GM19397 (cell line): ENCODE results near the gene MRPS21.

Experiments used
- ATAC-seq: cut with Tn5 transposase; IDR thresholded peaks from one replicate; pipeline ENCODE4 v1.9.1; 2021; ENCODE audit warnings: mild to moderate bottlenecking, moderate library complexity; ENCODE audit not compliant: unreplicated experiment

The MRPS21 gene

GRCh38 chr1:150293433-150294253 lies at the start of gene MRPS21:
Gene MRPS21, plus strand, starts transcription at chr1:150293861. Its CDS starts 506 bp downstream, at chr1:150294367.
- ATAC-seq: peak; percentile 94

DNA sequence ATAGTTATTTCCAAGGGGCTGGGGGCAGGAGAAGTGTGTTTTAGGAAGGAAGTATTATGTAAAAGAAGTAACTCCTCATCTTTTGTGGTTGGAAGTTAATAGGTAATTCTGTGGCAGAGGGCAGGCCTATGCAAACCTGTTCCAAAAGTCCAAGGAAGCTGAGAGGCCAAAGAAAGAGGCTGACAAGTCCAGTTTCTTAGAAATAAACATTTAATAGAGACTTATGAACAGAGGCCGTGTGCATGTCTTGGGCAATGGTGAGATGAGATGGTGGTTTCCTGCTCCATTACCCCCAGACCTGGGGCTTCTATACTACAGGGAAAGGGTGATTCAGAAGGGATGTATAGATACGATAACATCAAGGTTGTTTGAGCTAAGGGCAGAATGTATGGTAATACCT lies 43.7 kb upstream of the MRPS21 start:
- ATAC-seq: no peak

DNA sequence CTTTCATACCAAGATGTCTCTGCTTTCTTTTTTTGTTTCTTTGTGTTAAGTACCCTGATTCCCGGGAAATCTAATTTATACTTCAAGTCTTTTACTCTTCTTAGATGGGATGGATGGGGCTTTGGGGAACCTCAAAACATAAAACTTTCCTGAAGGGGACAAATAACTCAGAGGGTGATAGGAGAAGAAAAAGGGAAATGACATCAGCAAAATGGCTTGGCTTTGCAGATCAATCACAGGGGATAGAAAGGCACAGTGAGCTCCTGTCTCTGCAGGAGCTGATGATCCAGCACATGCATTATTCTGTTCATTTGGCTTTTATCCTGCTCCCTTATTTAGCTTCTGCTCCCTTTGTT lies 37.5 kb upstream of the MRPS21 start:
- ATAC-seq: no peak

DNA sequence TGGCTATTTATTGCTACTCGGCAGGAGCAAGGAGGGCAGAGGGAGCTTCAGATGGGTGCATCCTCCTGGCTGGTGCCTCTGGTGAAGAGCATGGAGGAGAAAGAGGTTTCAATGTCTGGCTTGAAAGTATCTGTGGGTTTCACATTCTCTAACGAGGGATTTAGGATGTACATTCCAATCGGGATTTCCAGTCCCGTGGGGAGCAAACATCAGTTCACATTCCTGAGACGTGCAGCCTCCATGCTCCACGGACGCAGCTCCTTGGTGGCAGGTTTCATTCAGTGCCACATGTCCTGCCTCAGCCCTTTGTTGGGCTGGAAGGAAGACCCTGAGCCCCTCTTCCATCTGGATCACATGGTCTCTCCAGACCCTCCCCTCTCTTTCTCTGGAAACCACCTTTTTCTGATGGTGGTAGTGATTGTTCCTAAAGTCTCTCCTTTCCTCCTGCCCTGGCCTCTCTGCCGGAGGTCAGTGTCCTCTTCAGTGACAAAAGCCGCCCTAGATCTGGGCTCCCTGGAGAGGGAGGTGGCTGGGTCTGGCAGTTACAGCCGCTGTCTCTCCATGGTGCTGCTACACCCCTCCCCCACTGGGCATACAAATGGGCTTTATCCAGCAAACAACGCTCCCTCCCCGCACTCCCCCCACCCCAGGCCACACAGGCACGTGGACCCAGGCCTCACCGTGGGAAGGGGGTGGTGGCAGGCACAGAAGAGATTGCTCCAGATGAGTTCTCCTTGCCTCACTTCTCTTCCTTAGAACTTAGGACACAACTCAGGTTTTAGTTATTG lies 36.9 kb upstream of the MRPS21 start:
- ATAC-seq: no peak

- no peak for ATAC-seq
Measured at GRCh38 chr1:150257624-150258585, 35.8 kb upstream of the MRPS21 start, which contains the start of gene CA14. Gene CA14, plus strand, starts transcription at chr1:150257774. Its CDS starts 355 bp downstream, at chr1:150258129.

GRCh38 chr1:150259217-150259616 lies 34.4 kb upstream of the MRPS21 start:
- no peak for ATAC-seq

DNA sequence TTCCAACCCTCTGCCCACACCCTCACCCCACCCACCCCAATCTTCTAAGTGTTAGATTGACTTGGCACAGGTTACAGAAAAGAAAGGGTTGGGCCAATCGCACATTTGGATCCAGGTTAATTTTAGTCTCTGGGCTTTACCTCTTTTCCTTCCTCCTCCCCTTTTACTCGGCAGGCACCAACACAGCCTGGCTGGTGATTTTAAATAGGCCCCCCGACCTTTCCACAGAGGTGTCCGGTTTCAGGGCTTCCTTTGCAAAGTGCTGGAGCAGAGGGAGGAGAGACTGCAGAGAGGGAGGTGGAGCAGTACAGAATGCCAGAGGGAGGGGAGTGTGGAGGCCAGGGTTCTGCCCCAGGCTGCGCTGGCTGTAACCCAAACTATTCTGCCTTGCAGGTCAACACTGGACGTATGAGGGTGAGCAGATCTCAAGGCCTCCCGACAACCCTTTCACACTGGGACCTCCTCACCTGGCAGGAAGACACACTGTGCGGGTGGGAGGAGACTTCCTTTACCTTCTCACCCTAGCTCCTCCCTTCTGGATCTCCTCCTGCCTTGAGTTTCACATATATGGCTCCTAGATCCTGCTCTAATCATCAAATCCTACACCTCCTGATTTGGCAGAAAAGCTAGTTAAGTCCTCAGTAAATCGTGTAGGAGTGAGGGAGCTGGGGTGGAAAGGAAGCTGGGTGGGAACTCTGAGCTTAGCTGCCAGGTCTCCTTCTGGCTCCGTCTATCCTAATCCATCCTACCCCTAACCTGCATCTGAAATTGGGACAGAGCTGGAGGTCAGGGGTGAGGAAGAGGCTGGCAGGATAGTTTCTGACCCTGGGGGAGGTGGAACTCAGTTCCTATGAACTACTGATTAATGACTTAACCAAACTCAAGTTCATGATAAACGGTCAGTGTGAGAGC lies 33.6 kb upstream of the MRPS21 start:
- no peak for ATAC-seq

GRCh38 chr1:150261367-150261766 lies 32.3 kb upstream of the MRPS21 start:
- no peak for ATAC-seq

DNA sequence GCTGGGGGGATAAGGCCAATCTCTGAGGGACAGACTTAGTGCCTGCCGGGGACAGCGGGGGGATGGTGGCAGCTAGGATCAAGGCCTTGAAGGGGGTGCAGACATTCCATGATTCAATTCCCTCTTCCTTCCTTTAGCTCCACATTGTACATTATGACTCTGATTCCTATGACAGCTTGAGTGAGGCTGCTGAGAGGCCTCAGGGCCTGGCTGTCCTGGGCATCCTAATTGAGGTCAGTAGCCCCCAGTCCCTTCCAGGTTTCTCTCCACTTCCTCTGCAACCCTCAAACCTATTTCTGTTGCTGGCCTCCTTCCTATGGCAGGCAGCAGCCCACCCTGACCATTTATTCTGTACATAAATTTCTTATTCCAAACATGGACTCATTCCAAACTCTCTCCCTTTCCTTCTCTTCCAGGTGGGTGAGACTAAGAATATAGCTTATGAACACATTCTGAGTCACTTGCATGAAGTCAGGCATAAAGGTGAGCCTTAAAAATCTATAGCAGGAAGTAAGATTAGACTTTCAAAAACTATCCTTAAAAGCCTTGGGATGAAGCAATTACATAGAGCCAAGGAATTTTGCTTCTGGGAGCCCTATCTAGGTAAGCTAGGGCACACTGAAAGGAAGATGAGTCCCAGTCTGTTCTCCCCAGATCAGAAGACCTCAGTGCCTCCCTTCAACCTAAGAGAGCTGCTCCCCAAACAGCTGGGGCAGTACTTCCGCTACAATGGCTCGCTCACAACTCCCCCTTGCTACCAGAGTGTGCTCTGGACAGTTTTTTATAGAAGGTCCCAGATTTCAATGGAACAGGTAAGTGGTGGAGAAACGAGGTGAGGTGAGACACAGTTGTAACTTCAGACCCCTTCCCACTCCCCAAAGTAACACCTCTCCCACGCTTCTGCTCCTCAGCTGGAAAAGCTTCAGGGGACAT lies 31.0 kb upstream of the MRPS21 start:
- no peak for ATAC-seq

DNA sequence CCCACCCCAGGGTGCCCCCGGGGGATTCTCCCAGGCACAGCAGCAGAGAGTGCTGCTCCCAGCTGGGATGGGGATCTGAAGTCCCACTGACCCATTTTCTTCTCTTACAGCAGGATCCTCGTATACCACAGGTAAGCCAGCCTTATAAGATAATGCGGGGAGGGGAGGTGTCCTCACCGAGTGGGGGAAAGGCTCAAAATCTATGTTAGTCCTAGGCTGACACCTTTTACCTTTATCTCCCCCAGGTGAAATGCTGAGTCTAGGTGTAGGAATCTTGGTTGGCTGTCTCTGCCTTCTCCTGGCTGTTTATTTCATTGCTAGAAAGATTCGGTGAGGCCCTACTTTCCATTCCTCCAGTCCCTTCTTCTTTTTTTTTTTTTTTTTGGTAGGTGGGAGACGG lies 30.1 kb upstream of the MRPS21 start:
- no peak for ATAC-seq

DNA sequence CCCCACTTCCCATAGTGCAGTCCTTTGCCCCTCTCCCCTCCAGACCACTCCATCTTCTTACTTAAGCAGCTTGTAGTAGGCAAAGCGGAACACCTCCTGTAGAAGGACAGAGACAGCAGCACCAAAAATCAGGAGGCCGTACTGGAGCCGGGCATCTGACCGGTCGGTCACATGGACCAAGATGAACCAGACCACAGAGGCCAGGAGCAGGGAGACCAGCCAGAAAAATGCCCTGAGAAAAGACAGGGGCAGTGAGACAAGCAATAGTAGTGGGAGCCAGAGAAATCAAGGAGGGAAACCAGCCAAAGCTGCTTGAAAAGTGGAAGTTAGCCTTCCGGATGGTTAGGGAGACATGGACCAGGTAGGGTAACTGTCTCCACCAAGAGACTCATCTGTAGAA lies 25.8 kb upstream of the MRPS21 start:
- no peak for ATAC-seq

DNA sequence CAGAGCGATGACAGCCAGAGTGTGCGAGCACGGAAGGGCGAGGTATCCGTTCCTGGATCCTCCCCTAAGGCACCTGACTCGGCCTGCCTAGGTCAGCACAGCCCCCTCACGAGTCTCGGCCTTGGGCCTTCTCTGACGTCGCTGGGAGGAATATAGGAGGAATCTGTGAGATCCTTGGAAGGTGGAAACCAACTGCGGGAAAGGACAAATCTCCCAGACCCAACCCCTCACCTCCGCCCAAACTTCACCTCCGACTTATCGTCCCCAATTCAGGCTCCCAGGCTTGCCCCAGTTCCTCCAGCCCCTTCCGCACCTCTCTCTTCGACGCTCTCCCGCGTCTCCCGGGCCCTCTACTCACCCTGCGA lies 25.3 kb upstream of the MRPS21 start:
- peak; percentile 14 for ATAC-seq

GRCh38 chr1:150268705-150269403 lies 24.8 kb upstream of the MRPS21 start, which contains the start of gene APH1A:
Gene APH1A, minus strand, starts transcription at chr1:150269016. Its CDS starts 206 bp downstream, at chr1:150268810.
- peak; percentile 89 for ATAC-seq

GRCh38 chr1:150269451-150269850 lies 24.2 kb upstream of the MRPS21 start:
- no peak for ATAC-seq

- ATAC-seq: no peak
Measured at GRCh38 chr1:150271291-150271959, 22.2 kb upstream of the MRPS21 start.

DNA sequence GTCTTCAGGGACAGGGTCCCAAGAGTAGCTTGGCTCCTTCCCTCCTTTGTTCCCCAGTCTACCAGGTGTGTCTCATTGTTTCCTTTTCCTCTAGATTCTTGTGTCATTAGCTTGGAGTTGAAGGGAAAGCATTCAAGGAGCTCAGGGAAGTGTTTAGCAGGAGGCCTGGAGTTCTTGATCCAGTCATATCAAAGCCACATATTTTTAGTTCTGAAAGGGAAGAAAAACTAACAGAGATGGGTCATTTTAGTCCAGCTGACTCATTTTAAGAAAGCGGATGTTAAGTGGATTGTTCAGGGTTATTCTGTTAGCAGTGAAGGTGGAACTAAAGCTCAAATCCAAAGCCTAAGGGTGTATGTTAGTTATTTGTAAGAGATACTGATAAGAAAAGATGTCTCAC lies 20.4 kb upstream of the MRPS21 start:
- no peak for ATAC-seq

DNA sequence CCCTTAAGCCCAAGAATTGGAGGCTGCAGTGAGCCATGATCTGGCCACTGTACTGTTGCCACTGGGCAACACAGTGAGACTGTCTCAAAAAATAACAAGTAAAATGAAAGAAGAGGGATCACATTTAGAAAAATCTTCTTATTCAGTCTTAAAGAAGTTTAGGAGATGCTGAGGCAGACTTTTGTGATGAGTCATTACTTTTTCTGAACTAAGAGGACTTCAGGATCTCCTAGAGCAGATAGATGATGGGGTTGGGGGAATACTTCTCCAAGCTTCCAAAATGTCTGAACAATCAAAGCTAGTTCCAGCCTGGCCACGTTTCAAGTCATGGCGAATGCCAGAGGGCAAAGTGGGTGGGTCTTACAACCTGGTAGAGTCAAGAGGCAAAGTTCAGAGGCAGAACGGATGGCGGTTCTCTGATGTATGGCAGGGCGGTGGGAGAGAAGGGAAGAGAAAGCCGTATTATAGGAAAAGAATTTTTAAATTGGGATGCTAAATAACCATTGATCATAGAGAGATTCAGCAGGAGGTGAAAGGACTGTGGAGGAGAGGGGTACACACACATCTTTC lies 13.4 kb upstream of the MRPS21 start:
- no peak for ATAC-seq
